Stimulated activated CD4-positive, alpha-beta T cell treated with anti-CD3 and anti-CD28 coated beads, TNF-alpha, amount 100 ng/mL, for 4 hours (primary cell): ENCODE data around the gene RAB3GAP2.
"Not testable (repeated sequence)": the region's sequence is repeated elsewhere in the genome, so short reads cannot be mapped to it uniquely, and the experiment has no call there.

Experiments
- DNase-seq, 3 experiments: peaks; one replicate each; pipeline ENCODE4 v3.0.0-alpha.2; 2020; ENCODE audit warnings: low read depth in 3 of 3

RAB3GAP2 gene

GRCh38 chr1:220272047-220272840 is at the start of gene RAB3GAP2:
Gene RAB3GAP2 (minus strand): TSS chr1:220272453. CDS start chr1:220272337, 116 bp downstream.
- DNase-seq = peak; percentile 90 to 94 (median 92)

GRCh38 chr1:220321758-220322157 is 49.5 kb upstream of the RAB3GAP2 start:
- DNase-seq = no peak

- DNase-seq = no peak
These were observed 48.5 kb upstream of the RAB3GAP2 start for GRCh38 chr1:220320709-220321108.

GRCh38 chr1:220318673-220319072 is 46.4 kb upstream of the RAB3GAP2 start:
- no peak for DNase-seq

GRCh38 chr1:220317161-220317560 is 44.9 kb upstream of the RAB3GAP2 start:
- DNase-seq = no peak

- no peak for DNase-seq
These were observed 44.1 kb upstream of the RAB3GAP2 start for GRCh38 chr1:220316305-220316704.

GRCh38 chr1:220315070-220315839 is 43.0 kb upstream of the RAB3GAP2 start:
- no peak for DNase-seq

GRCh38 chr1:220313576-220313975 is 41.3 kb upstream of the RAB3GAP2 start:
- no peak for DNase-seq

GRCh38 chr1:220310147-220310546 is 37.9 kb upstream of the RAB3GAP2 start:
- DNase-seq = not testable (repeated sequence)

GRCh38 chr1:220307607-220308006 is 35.4 kb upstream of the RAB3GAP2 start:
- DNase-seq = no peak

- no peak for DNase-seq
These were observed 34.1 kb upstream of the RAB3GAP2 start for GRCh38 chr1:220306339-220306738.

GRCh38 chr1:220303871-220304270 is 31.6 kb upstream of the RAB3GAP2 start:
- no peak for DNase-seq

- no peak for DNase-seq
These were observed 29.4 kb upstream of the RAB3GAP2 start for GRCh38 chr1:220301630-220302029.

GRCh38 chr1:220300442-220301121 is 28.3 kb upstream of the RAB3GAP2 start:
- no peak for DNase-seq

GRCh38 chr1:220299337-220299736 is 27.1 kb upstream of the RAB3GAP2 start:
- no peak for DNase-seq

GRCh38 chr1:220298470-220299205 is 26.4 kb upstream of the RAB3GAP2 start:
- DNase-seq = no peak

- DNase-seq = no peak
These were observed 24.7 kb upstream of the RAB3GAP2 start for GRCh38 chr1:220296981-220297380.

- DNase-seq = no peak
These were observed 22.6 kb upstream of the RAB3GAP2 start for GRCh38 chr1:220294846-220295301.

- no peak for DNase-seq
These were observed 19.3 kb upstream of the RAB3GAP2 start for GRCh38 chr1:220291580-220291979.

GRCh38 chr1:220290140-220290761 is 18.0 kb upstream of the RAB3GAP2 start:
- DNase-seq = no peak

- no peak for DNase-seq
These were observed 14.9 kb upstream of the RAB3GAP2 start for GRCh38 chr1:220287129-220287528.
